Smooth muscle cell (in vitro differentiated cells): ENCODE measurements around the gene SUPT20H. TPM values are rescaled to one million over a fixed set of nuclear protein-coding genes. Genes with fewer than 3 reads are reported as not detected.

Experiments
- DNase-seq: peaks from one replicate; lab custom pipeline; 2025; ENCODE audit not compliant: unreplicated experiment; lab: John Stamatoyannopoulos, UW
- H2AFZ ChIP-seq: fragments of 200-600 bp; sonication (generic); 2 replicates; pipeline ENCODE4 v1.6.0; 2016; ENCODE audit warnings: antibody characterized with exemption, low read depth, mild to moderate bottlenecking
- H3F3A ChIP-seq: fragments of 200-600 bp; sonication (generic); 2 replicates; pipeline ENCODE4 v1.6.0; 2017; ENCODE audit warnings: antibody characterized with exemption, low read depth
- H3K27ac ChIP-seq: fragments of 200-600 bp; sonication (generic); 2 replicates; pipeline ENCODE4 v1.5.1; 2016; ENCODE audit warnings: low read depth, mild to moderate bottlenecking
- H3K27me3 ChIP-seq: fragments of 200-600 bp; sonication (generic); 2 replicates; pipeline ENCODE4 v1.6.1; 2016; ENCODE audit warnings: low read depth, mild to moderate bottlenecking
- H3K36me3 ChIP-seq: fragments of 200-600 bp; sonication (generic); 2 replicates; pipeline ENCODE4 v1.5.1; 2016; ENCODE audit warnings: low read depth
- H3K4me1 ChIP-seq: fragments of 200-600 bp; sonication (generic); 2 replicates; pipeline ENCODE4 v1.5.1; 2016; ENCODE audit warnings: low read depth
- H3K4me2 ChIP-seq: fragments of 200-600 bp; sonication (generic); 2 replicates; pipeline ENCODE4 v1.6.0; 2016; ENCODE audit warnings: mild to moderate bottlenecking
- H3K4me3 ChIP-seq: fragments of 200-600 bp; sonication (generic); 2 replicates; pipeline ENCODE4 v1.5.1; 2016; ENCODE audit warnings: mild to moderate bottlenecking
- H3K79me2 ChIP-seq: fragments of 200-600 bp; sonication (generic); 2 replicates; pipeline ENCODE4 v1.6.0; 2016; ENCODE audit warnings: low read depth, mild to moderate bottlenecking
- H3K9ac ChIP-seq: fragments of 200-600 bp; sonication (generic); 2 replicates; pipeline ENCODE4 v1.6.0; 2016; ENCODE audit warnings: low read depth
- H3K9me3 ChIP-seq: fragments of 200-600 bp; sonication (generic); replicated peaks from 2 replicates; pipeline ENCODE4 v1.5.1; 2016; ENCODE audit warnings: low read depth
- H4K20me1 ChIP-seq: fragments of 200-600 bp; sonication (generic); 2 replicates; pipeline ENCODE4 v1.6.0; 2016; ENCODE audit warnings: low read depth
- WGBS: methylation state at CpG from one replicate; pipeline ENCODE4 v1.1.7; 2016; ENCODE audit warnings: low lambda C conversion rate; 5-methylcytosine and 5-hydroxymethylcytosine counted together
- polyA plus RNA-seq: library from polyadenylated mRNA; unstranded; fragments of >200 nt; fragmentation: Nextera tagmentation; extraction: Ambion mirVana; gene quantifications from 2 replicates; pipeline ENCODE4 v1.2.1, GENCODE V29; 2016
- total RNA-seq: library from RNA; depleted of rRNA; stranded (reverse); fragments of >200 nt; gene quantifications from 2 replicates; pipeline ENCODE4 v1.2.3, GENCODE V29; 2014
- TF ChIP-seq, protein P1 (sequence below): fragments of 200-600 bp; sonication (generic); IDR thresholded peaks from 2 replicates; pipeline ENCODE4 v1.5.1; 2017; ENCODE audit warnings: borderline replicate concordance, mild to moderate bottlenecking, antibody characterized with exemption; ENCODE audit not compliant: insufficient read depth, poor library complexity, severe bottlenecking

The SUPT20H gene
- total and polyA plus RNA-seq, 2 experiments from 2014 or later, result 46.9 to 116 TPM

DNA sequence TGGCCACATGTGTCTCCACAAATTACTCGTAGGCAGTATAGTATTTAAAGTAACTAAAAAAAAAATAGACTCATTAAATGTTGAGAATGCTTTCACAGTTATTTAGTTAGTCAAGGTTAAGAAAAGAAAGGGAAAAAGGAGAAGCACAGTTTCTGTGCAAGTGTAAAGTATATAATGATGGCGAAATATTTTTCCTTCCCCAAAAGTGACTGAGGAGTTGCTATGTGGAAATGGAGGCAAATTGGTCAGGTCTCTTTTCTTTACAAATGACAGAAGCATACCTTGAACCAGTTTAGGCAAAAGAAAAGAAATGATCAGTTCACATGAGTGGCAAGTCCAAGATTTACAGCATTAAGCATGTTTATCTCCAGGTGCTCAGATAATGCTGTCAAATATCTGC lies 28.0 kb upstream of the SUPT20H start:
- no peak for DNase-seq
- no peaks in the 10 kb centered on the region for H3K9me3 ChIP-seq
- no peak overlapping the region for H3K4me3 ChIP-seq
- no peak overlapping the region for H3K9ac ChIP-seq
- no peaks in the 10 kb centered on the region for H3K36me3 ChIP-seq
- WGBS, result 95% methylated on average over 2 of the region's 2 CpGs
- no peak overlapping the region for H3K27ac ChIP-seq
- H3F3A ChIP-seq, result no peaks in the 10 kb centered on the region
- no peaks in the 10 kb centered on the region for H3K79me2 ChIP-seq
- H4K20me1 ChIP-seq, result no peaks in the 10 kb centered on the region
- H2AFZ ChIP-seq, result no peak overlapping the region
- TF ChIP-seq, protein P1, sequence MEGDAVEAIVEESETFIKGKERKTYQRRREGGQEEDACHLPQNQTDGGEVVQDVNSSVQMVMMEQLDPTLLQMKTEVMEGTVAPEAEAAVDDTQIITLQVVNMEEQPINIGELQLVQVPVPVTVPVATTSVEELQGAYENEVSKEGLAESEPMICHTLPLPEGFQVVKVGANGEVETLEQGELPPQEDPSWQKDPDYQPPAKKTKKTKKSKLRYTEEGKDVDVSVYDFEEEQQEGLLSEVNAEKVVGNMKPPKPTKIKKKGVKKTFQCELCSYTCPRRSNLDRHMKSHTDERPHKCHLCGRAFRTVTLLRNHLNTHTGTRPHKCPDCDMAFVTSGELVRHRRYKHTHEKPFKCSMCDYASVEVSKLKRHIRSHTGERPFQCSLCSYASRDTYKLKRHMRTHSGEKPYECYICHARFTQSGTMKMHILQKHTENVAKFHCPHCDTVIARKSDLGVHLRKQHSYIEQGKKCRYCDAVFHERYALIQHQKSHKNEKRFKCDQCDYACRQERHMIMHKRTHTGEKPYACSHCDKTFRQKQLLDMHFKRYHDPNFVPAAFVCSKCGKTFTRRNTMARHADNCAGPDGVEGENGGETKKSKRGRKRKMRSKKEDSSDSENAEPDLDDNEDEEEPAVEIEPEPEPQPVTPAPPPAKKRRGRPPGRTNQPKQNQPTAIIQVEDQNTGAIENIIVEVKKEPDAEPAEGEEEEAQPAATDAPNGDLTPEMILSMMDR, result no peak
- no peak overlapping the region for H3K4me2 ChIP-seq
- no peaks in the 10 kb centered on the region for H3K4me1 ChIP-seq
- no peaks in the 10 kb centered on the region for H3K27me3 ChIP-seq

- H3K4me3 ChIP-seq, result no peak overlapping the region
- WGBS, result 88% methylated on average over 2 of the region's 2 CpGs
- no peaks in the 10 kb centered on the region for H3K27me3 ChIP-seq
- TF ChIP-seq, protein P1, result no peak
- no peaks in the 10 kb centered on the region for H4K20me1 ChIP-seq
- no peaks in the 10 kb centered on the region for H3K36me3 ChIP-seq
- no peaks in the 10 kb centered on the region for H3K9me3 ChIP-seq
- no peak overlapping the region for H3K4me2 ChIP-seq
- no peaks in the 10 kb centered on the region for H3K79me2 ChIP-seq
- H3K4me1 ChIP-seq, result no peaks in the 10 kb centered on the region
- no peak overlapping the region for H2AFZ ChIP-seq
- no peak for DNase-seq
- no peak overlapping the region for H3K9ac ChIP-seq
- no peaks in the 10 kb centered on the region for H3F3A ChIP-seq
- no peak overlapping the region for H3K27ac ChIP-seq
Observed at GRCh38 chr13:37085606-37086005, 26.1 kb upstream of the SUPT20H start.

DNA sequence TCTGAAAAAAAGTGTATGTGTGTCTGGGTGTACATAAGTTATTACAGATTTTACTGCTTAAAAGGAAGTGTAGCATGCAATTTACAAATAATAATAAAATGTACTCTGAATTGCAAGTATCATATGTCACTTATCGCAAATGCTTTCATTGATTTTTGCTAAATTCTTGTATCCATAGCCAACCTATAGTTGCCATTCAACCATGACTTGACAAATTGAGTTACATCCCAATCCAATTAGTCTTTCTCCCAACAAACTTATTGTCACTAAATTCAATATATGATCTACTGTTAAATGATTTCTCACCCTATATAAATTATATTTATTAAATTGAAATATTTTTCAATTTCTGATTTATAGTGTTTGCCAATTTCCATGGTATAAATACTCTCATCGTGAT lies 17.3 kb upstream of the SUPT20H start:
- no peak overlapping the region for H2AFZ ChIP-seq
- no peak overlapping the region for H3K4me2 ChIP-seq
- TF ChIP-seq, protein P1, result no peak
- H3F3A ChIP-seq, result no peaks in the 10 kb centered on the region
- no peaks in the 10 kb centered on the region for H3K36me3 ChIP-seq
- no peaks in the 10 kb centered on the region for H3K9me3 ChIP-seq
- no peak overlapping the region for H3K9ac ChIP-seq
- no peaks in the 10 kb centered on the region for H3K27me3 ChIP-seq
- H3K4me1 ChIP-seq, result no peaks in the 10 kb centered on the region
- no peak for DNase-seq
- no peak overlapping the region for H3K27ac ChIP-seq
- H4K20me1 ChIP-seq, result no peaks in the 10 kb centered on the region
- no peak overlapping the region for H3K4me3 ChIP-seq
- 97% methylated on average over 2 of the region's 2 CpGs for WGBS
- no peaks in the 10 kb centered on the region for H3K79me2 ChIP-seq

DNA sequence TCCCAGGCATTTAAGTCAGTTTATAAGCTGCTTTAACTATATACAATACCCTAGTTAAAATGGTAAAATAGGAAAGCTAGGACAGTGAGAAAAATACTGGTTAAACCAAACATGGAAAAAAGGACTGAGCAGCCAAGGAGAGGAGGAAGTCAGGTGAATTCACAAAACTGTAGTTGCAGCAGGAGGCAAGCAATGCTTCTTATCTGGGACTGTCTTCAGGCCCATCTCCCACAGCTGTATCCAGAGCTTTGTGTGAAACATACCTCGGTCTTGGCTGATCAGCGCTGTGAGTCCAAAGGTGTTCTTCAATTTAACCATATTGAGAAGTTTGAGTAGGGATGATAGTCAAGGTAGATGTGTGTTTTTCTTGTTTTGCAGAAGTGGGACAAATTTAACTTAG lies 15.7 kb upstream of the SUPT20H start:
- H3K27me3 ChIP-seq, result no peaks in the 10 kb centered on the region
- H3K9me3 ChIP-seq, result no peaks in the 10 kb centered on the region
- no peaks in the 10 kb centered on the region for H4K20me1 ChIP-seq
- no peak overlapping the region for H3K4me3 ChIP-seq
- TF ChIP-seq, protein P1, result no peak
- H3K79me2 ChIP-seq, result no peaks in the 10 kb centered on the region
- 91% methylated on average over 2 of the region's 2 CpGs for WGBS
- DNase-seq, result no peak
- H3K9ac ChIP-seq, result no peak overlapping the region
- H2AFZ ChIP-seq, result no peak overlapping the region
- H3K4me2 ChIP-seq, result no peak overlapping the region
- no peaks in the 10 kb centered on the region for H3K4me1 ChIP-seq
- H3F3A ChIP-seq, result no peaks in the 10 kb centered on the region
- H3K27ac ChIP-seq, result no peak overlapping the region
- H3K36me3 ChIP-seq, result no peaks in the 10 kb centered on the region
